Parathyroid adenoma (tissue), 2 donors: ENCODE measurements around the gene PKIG.
A peak's percentile ranks its signal among the peaks of the same experiment; 100 is the strongest.

Experiments
- H2AFZ ChIP-seq: fragments of 300-600 bp; sonication (generic); one replicate; pipeline ENCODE4 v1.7.0; 2017; ENCODE audit warnings: antibody characterized with exemption, mild to moderate bottlenecking
- H3K27ac ChIP-seq: fragments of 300-600 bp; sonication (generic); one replicate; pipeline ENCODE4 v1.7.0; 2017
- H3K27me3 ChIP-seq: fragments of 300-600 bp; sonication (generic); one replicate; pipeline ENCODE4 v1.7.0; 2017; ENCODE audit warnings: low read length; ENCODE audit not compliant: control insufficient read depth, insufficient read depth
- H3K36me3 ChIP-seq: fragments of 300-600 bp; sonication (generic); one replicate; pipeline ENCODE4 v1.7.0; 2017; ENCODE audit warnings: low read length; ENCODE audit not compliant: control insufficient read depth, insufficient read depth
- H3K4me1 ChIP-seq: fragments of 300-600 bp; sonication (generic); one replicate; pipeline ENCODE4 v1.7.0; 2017; ENCODE audit warnings: control low read depth
- H3K4me2 ChIP-seq: fragments of 300-600 bp; sonication (generic); one replicate; pipeline ENCODE4 v1.7.0; 2017; ENCODE audit warnings: low read length
- H3K4me3 ChIP-seq: fragments of 300-600 bp; sonication (generic); one replicate; pipeline ENCODE4 v1.7.0; 2017; ENCODE audit warnings: low read depth, low read length
- H3K79me2 ChIP-seq: fragments of 300-600 bp; sonication (generic); one replicate; pipeline ENCODE4 v1.7.0; 2017; ENCODE audit warnings: control low read depth
- H3K9ac ChIP-seq: fragments of 300-600 bp; sonication (generic); one replicate; pipeline ENCODE4 v1.7.0; 2017; ENCODE audit warnings: mild to moderate bottlenecking
- H3K9me3 ChIP-seq: fragments of 300-600 bp; sonication (generic); one replicate; pipeline ENCODE4 v1.7.0; 2017; ENCODE audit warnings: low read length; ENCODE audit not compliant: control insufficient read depth
- CTCF ChIP-seq: fragments of 300-600 bp; sonication (generic); IDR thresholded peaks from one replicate; pipeline ENCODE4 v1.7.0; 2017; ENCODE audit warnings: antibody characterized with exemption, mild to moderate bottlenecking
- donor health status: primary hyperparathyroidism.

The PKIG gene

DNA sequence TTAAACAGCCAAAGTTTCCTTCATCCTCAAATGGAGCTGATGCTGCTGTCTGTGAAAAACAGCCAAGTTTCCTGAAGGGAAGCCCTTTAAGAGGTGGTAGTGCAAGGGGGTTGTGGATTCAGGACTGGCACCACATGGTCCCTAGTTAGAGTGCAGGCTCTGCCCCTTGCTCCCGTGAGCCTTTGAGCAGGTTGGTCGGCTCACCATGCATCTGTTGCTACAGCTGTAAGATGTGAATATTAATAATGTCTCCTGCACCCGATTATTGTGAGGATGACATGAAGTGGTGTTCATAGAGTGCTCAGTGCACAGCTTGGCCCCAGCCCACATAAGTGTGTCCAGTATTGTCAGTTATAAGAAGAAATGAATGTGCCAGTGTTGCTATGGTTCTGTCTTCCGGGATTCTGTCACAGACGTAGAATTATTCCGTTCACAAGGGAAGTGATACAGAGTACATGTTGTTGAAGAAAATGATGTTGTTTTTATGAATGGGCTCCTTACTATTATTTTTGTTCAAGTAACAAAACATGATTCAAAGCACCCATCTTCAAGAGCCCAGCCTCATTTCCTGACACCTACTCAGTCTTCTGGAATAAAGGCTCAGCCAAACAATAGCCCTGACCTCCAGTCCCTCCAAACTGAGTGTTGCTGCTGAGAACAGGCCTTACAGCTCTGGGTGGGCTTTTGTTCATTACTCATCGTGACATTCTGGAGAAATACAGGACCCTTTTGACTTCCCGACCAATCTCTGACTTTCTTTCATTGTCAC lies 2.9 kb upstream of the PKIG start:
- Histone ChIP-seq H3K4me2 (no peak overlapping the region), H3K36me3 (no peaks in the 10 kb centered on the region), H3K27ac (peak overlapping the region; percentile 21), H3K9ac (no peak overlapping the region), H3K4me3 (no peak overlapping the region), H3K9me3 (no peaks in the 10 kb centered on the region), H2AFZ (no peak overlapping the region), H3K27me3 (no peaks in the 10 kb centered on the region), H3K4me1 (peaks cover 19% of the 10 kb centered on the region), H3K79me2 (peaks cover 72% of the 10 kb centered on the region)
- no peak for TF ChIP-seq CTCF

- Histone ChIP-seq H3K4me1 (peaks cover 17% of the 10 kb centered on the region), H2AFZ (no peak overlapping the region), H3K27ac (peak overlapping the region; percentile 31), H3K4me3 (no peak overlapping the region), H3K36me3 (no peaks in the 10 kb centered on the region), H3K9me3 (no peaks in the 10 kb centered on the region), H3K4me2 (no peak overlapping the region), H3K79me2 (peaks cover 70% of the 10 kb centered on the region), H3K27me3 (no peaks in the 10 kb centered on the region), H3K9ac (no peak overlapping the region)
- TF ChIP-seq CTCF = no peak
Measured at GRCh38 chr20:44580581-44581268, 1.7 kb upstream of the PKIG start.

GRCh38 chr20:44581515-44581914 lies 864 bp upstream of the PKIG start:
- Histone ChIP-seq H3K4me2 (no peak overlapping the region), H3K4me3 (no peak overlapping the region), H2AFZ (no peak overlapping the region), H3K79me2 (peaks cover 65% of the 10 kb centered on the region), H3K36me3 (no peaks in the 10 kb centered on the region), H3K9ac (no peak overlapping the region), H3K9me3 (no peaks in the 10 kb centered on the region), H3K4me1 (peaks cover 16% of the 10 kb centered on the region), H3K27me3 (no peaks in the 10 kb centered on the region), H3K27ac (peak overlapping the region; percentile 59)
- TF ChIP-seq CTCF = no peak

GRCh38 chr20:44583157-44583556 lies 778 bp downstream of the PKIG start:
- no peak for TF ChIP-seq CTCF
- H3K4me3 ChIP-seq = no peak overlapping the region

More at GRCh38 chr20:44583157-44583556, 778 bp downstream of the PKIG start:
- Histone ChIP-seq H3K4me1 (peaks cover 15% of the 10 kb centered on the region), H3K9me3 (no peaks in the 10 kb centered on the region), H3K9ac (no peak overlapping the region), H3K27me3 (no peaks in the 10 kb centered on the region), H3K27ac (peak overlapping the region; percentile 59), H3K36me3 (no peaks in the 10 kb centered on the region), H3K79me2 (peaks cover 63% of the 10 kb centered on the region), H2AFZ (no peak overlapping the region), H3K4me2 (peak overlapping the region; percentile 9)
